ENCODE data around the gene OR2B6. TPM values are rescaled to one million over a fixed set of nuclear protein-coding genes. Genes with fewer than 3 reads are reported as not detected.

The OR2B6 gene
- total and polyA plus RNA-seq, 2 of the 8 experiments (the other 6 are each of a cell fraction or from before 2014, with no cell fraction given), result 0.26 TPM; not detected in 1

DNA sequence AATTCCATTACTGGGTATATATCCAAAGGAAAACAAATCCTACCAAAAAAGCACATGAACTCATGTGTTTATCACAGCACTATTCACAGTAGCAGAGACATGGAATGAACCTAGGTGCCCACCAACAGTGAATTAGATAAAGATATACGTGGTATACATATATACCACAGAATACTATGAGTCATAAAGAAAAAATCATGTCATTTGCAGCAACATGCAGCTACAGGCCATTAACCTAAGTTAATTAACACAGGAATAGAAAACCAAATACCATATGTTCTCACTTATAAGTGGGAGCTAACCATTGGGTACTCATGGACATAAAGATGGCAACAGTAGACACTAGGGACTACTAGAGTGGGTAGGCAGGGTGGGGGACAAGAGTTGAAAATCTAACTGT lies 49.0 kb upstream of the OR2B6 start:
- Histone ChIP-seq H3K23me2 (ENCODE audit: low read depth, low read length) (no peaks in the 10 kb centered on the region; the same call in 1 of the 2 replicates), H2BK20ac (ENCODE audit: low read length) (no peak overlapping the region), H3K56ac (replicated peaks; ENCODE audit: insufficient read length, low read depth, low read length) (no peak overlapping the region), H2BK120ac (replicated peaks; ENCODE audit: low read depth, low read length) (no peak overlapping the region), H3K9me3 (ENCODE audit: insufficient read depth in 2 of 2, low read depth in 1 of 2, low read length in 1 of 2) (no peaks in the 10 kb centered on the region), H3K4me3 (ENCODE audit: extremely low read depth in 1 of 4, insufficient read depth in 2 of 4, low read depth in 3 of 4, low read length in 4 of 4) (no peak overlapping the region), H3K27ac (ENCODE audit: low read depth, low read length) (no peak overlapping the region), H3K79me1 (ENCODE audit: low read depth, low read length) (no peaks in the 10 kb centered on the region), H3K14ac (ENCODE audit: insufficient read length) (no peak overlapping the region), H2BK12ac (ENCODE audit: low read depth, low read length) (no peak overlapping the region), H3K18ac (ENCODE audit: extremely low read depth, low read length) (no peak overlapping the region), H4K5ac (ENCODE audit: insufficient read length, low read depth, low read length) (no peak overlapping the region), H2AFZ (ENCODE audit: low read length) (no peak overlapping the region), H3K4ac (replicated peaks; ENCODE audit: insufficient read length, low read depth, low read length) (no peak overlapping the region), H2BK5ac (ENCODE audit: low read depth, low read length) (no peak overlapping the region), H3K9ac (replicated peaks in 1 of 4; ENCODE audit: extremely low read depth in 1 of 4, low read depth in 3 of 4, low read length in 3 of 4) (no peak overlapping the region), H3K4me1 (replicated peaks in 1 of 4; ENCODE audit: control insufficient read depth in 3 of 4, insufficient read depth in 4 of 4, low read length in 3 of 4) (no peaks in the 10 kb centered on the region), H4K91ac (replicated peaks; ENCODE audit: insufficient read length, low read length) (no peak overlapping the region), H3K27me3 (replicated peaks in 1 of 4; ENCODE audit: control insufficient read depth in 3 of 4, extremely low read depth in 1 of 4, insufficient read depth in 3 of 4, low read length in 3 of 4) (no peaks in the 10 kb centered on the region), H3K23ac (ENCODE audit: insufficient read length) (no peak overlapping the region), H4K20me1 (replicated peaks in 1 of 2; ENCODE audit: control insufficient read depth in 1 of 2, insufficient read depth in 2 of 2, low read length in 2 of 2) (no peaks in the 10 kb centered on the region), H2BK15ac (ENCODE audit: low read length) (no peak overlapping the region), H4K8ac (ENCODE audit: extremely low read depth, insufficient read depth, low read length) (no peak overlapping the region), H3K36me3 (ENCODE audit: control insufficient read depth in 2 of 4, insufficient read depth in 4 of 4, low read length in 3 of 4) (no peaks in the 10 kb centered on the region), H3K4me2 (ENCODE audit: insufficient read depth in 1 of 2, low read depth in 2 of 2, low read length in 2 of 2) (no peak overlapping the region), H3K79me2 (ENCODE audit: control insufficient read depth in 1 of 2, insufficient read depth in 2 of 2, low read length in 2 of 2) (no peaks in the 10 kb centered on the region), H2AK5ac (ENCODE audit: low read depth, low read length) (no peak overlapping the region)
- ChIA-PET POLR2A (ENCODE audit: partially characterized antibody) (interaction anchor here (0.6 to 2.0 kb wide), 3 partner anchors 10 to 15 kb away, joined by 3 to 6 read pairs (median 5); a partner anchor contains a TSS), CTCF (ENCODE audit: partially characterized antibody) (interaction anchor here (0.6 kb wide), 1 partner anchor 150 kb away, joined by 3 read pairs; no protein-coding TSS in a partner anchor)
- DNase-seq (ENCODE audit: low read depth in 1 of 2, low spot score in 2 of 2), result no peak
- TF ChIP-seq SIX5 (IDR thresholded peaks at IDR 0.05; ENCODE audit: low read depth, low read length) (no peak), GABPA (IDR thresholded peaks at IDR 0.05; ENCODE audit: borderline replicate concordance, insufficient read depth, low read length) (no peak), CHD2 (IDR thresholded peaks at IDR 0.05; ENCODE audit: low read length) (no peak), BCL11A (IDR thresholded peaks at IDR 0.05; ENCODE audit: low read depth in 2 of 2, low read length in 2 of 2) (no peak), PHF8 (conservative IDR thresholded peaks at IDR 0.05; ENCODE audit: low read depth, low read length) (no peak), CHD1 (IDR thresholded peaks at IDR 0.05; ENCODE audit: low read depth, low read length) (no peak), BRCA1 (IDR thresholded peaks at IDR 0.05; ENCODE audit: low read depth, low read length) (no peak)
- TF ChIP-seq, protein P1, sequence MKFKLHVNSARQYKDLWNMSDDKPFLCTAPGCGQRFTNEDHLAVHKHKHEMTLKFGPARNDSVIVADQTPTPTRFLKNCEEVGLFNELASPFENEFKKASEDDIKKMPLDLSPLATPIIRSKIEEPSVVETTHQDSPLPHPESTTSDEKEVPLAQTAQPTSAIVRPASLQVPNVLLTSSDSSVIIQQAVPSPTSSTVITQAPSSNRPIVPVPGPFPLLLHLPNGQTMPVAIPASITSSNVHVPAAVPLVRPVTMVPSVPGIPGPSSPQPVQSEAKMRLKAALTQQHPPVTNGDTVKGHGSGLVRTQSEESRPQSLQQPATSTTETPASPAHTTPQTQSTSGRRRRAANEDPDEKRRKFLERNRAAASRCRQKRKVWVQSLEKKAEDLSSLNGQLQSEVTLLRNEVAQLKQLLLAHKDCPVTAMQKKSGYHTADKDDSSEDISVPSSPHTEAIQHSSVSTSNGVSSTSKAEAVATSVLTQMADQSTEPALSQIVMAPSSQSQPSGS (IDR thresholded peaks at IDR 0.05; ENCODE audit: low read length), result no peak
- 92% methylated on average over 1 of the region's 1 CpG; no CpG with 5 or more reads in 1 of the 2 experiments for WGBS, 2 experiments (ENCODE audit: extremely low coverage in 1 of 2, insufficient coverage in 1 of 2, insufficient read length in 1 of 2, insufficient replicate concordance in 2 of 2, low coverage in 1 of 2, low lambda C conversion rate in 2 of 2, missing lambda C conversion rate in 1 of 2)
- FAIRE-seq, result no peak
